Panc1 (cell line): Measurements from ENCODE around the gene TMEM117.

Experiments
- CTCF ChIP-seq: fragments of 450-650 bp; IDR thresholded peaks from 2 replicates; pipeline ENCODE4 v1.5.1; 2017; ENCODE audit warnings: mild to moderate bottlenecking
- POLR2AphosphoS5 ChIP-seq: IDR thresholded peaks from 2 replicates; pipeline ENCODE4 v1.6.1; 2012; ENCODE audit warnings: mild to moderate bottlenecking, low read depth, low read length, moderate library complexity
- REST ChIP-seq, 2 experiments: IDR thresholded peaks; 2 replicates each; pipeline ENCODE4 v1.6.1; 2011 to 2012; ENCODE audit warnings: low read depth in 2 of 2, control low read depth in 1 of 2, low read length in 1 of 2, mild to moderate bottlenecking in 1 of 2, moderate library complexity in 1 of 2; ENCODE audit not compliant: insufficient read depth in 1 of 2
- SIN3A ChIP-seq: IDR thresholded peaks from 2 replicates; pipeline ENCODE4 v1.6.1; 2012; ENCODE audit warnings: low read depth, mild to moderate bottlenecking, low read length, moderate library complexity, borderline replicate concordance; ENCODE audit not compliant: insufficient read depth
- TCF7L2 ChIP-seq: IDR thresholded peaks from 2 replicates; pipeline ENCODE4 v1.6.1; 2011; ENCODE audit warnings: mild to moderate bottlenecking, low read depth, low read length, inconsistent platforms

GRCh38 chr12:43957732-43958372 is 122.0 kb downstream of the TMEM117 start:
- TF ChIP-seq CTCF: peak; percentile 51; the same call in 1 of the 2 replicates
- TF ChIP-seq POLR2AphosphoS5: no peak
- TF ChIP-seq REST (IDR thresholded peaks at IDR 0.05; ENCODE audit: insufficient read depth in 1 of 2, low read depth in 2 of 2, low read length in 1 of 2): no peak
- TF ChIP-seq SIN3A: no peak
- no peak for TF ChIP-seq TCF7L2
